GM23338 (cell line): ENCODE measurements around the gene HIVEP3. TPM values are rescaled to one million over a fixed set of nuclear protein-coding genes. Genes with fewer than 3 reads are reported as not detected.

Experiments
- ATAC-seq: fragments of 200-7000 bp; cut with Tn5 transposase; 3 replicates; pipeline ENCODE4 v1.9.1; 2020
- DNase-seq: peaks from one replicate; pipeline ENCODE4 v3.0.0-alpha.2; 2015; ENCODE audit warnings: low spot score
- H2AFZ ChIP-seq: fragments of 200-600 bp; sonication (generic); 2 replicates; pipeline ENCODE4 v1.8.0; 2016; ENCODE audit warnings: antibody characterized with exemption, mild to moderate bottlenecking, moderate library complexity
- H3F3A ChIP-seq: fragments of 200-600 bp; sonication (generic); replicated peaks from 2 replicates; pipeline ENCODE4 v1.8.0; 2017; ENCODE audit warnings: antibody characterized with exemption, mixed run types, low read depth
- H3K27ac ChIP-seq: fragments of 200-600 bp; sonication (generic); 2 replicates; pipeline ENCODE4 v1.6.1; 2016; ENCODE audit warnings: low read depth
- H3K27me3 ChIP-seq: fragments of 200-600 bp; sonication (generic); 2 replicates; pipeline ENCODE4 v1.8.0; 2016; ENCODE audit warnings: mild to moderate bottlenecking, mixed run types, moderate library complexity; ENCODE audit not compliant: insufficient read depth
- H3K36me3 ChIP-seq: fragments of 200-600 bp; sonication (generic); 2 replicates; pipeline ENCODE4 v1.8.0; 2016; ENCODE audit warnings: mild to moderate bottlenecking; ENCODE audit not compliant: insufficient read depth
- H3K4me1 ChIP-seq: fragments of 200-600 bp; sonication (generic); 2 replicates; pipeline ENCODE4 v1.8.0; 2016; ENCODE audit warnings: mild to moderate bottlenecking, moderate library complexity; ENCODE audit not compliant: insufficient read depth
- H3K4me2 ChIP-seq: fragments of 200-600 bp; sonication (generic); 2 replicates; pipeline ENCODE4 v1.7.1; 2017; ENCODE audit warnings: mixed run types
- H3K4me3 ChIP-seq: fragments of 200-600 bp; sonication (generic); 2 replicates; pipeline ENCODE4 v1.6.1; 2016; ENCODE audit warnings: mixed run types
- H3K79me2 ChIP-seq: fragments of 200-600 bp; sonication (generic); replicated peaks from 2 replicates; pipeline ENCODE4 v1.8.0; 2017; ENCODE audit warnings: mild to moderate bottlenecking; ENCODE audit not compliant: insufficient read depth
- H3K9me2 ChIP-seq: fragments of 200-600 bp; sonication (generic); 2 replicates; pipeline ENCODE4 v1.8.0; 2017; ENCODE audit not compliant: insufficient read depth
- H4K20me1 ChIP-seq: fragments of 200-600 bp; sonication (generic); replicated peaks from 2 replicates; pipeline ENCODE4 v1.8.0; 2017; ENCODE audit warnings: mild to moderate bottlenecking; ENCODE audit not compliant: insufficient read depth
- H3K27ac Mint-ChIP-seq: 2 replicates; pipeline ENCODE4 v1.8.0; 2020; ENCODE audit warnings: inconsistent platforms, mild to moderate bottlenecking, moderate library complexity, mixed read lengths
- H3K27me3 Mint-ChIP-seq: 3 replicates; pipeline ENCODE4 v1.8.0; 2022; ENCODE audit warnings: low read depth, mild to moderate bottlenecking, moderate library complexity, mixed read lengths, inconsistent platforms; ENCODE audit not compliant: insufficient read depth, poor library complexity
- H3K36me3 Mint-ChIP-seq: 3 replicates; pipeline ENCODE4 v1.8.0; 2021; ENCODE audit warnings: low read depth, mild to moderate bottlenecking, inconsistent platforms, moderate library complexity, mixed read lengths
- H3K4me1 Mint-ChIP-seq: 3 replicates; pipeline ENCODE4 v1.8.0; 2020; ENCODE audit warnings: mild to moderate bottlenecking, inconsistent platforms, mixed read lengths
- H3K4me3 Mint-ChIP-seq: 3 replicates; pipeline ENCODE4 v1.8.0; 2021; ENCODE audit warnings: moderate library complexity, mild to moderate bottlenecking, inconsistent platforms, mixed read lengths
- H3K9me3 Mint-ChIP-seq: 3 replicates; pipeline ENCODE4 v1.8.0; 2020; ENCODE audit warnings: moderate library complexity, mild to moderate bottlenecking, inconsistent platforms, mixed read lengths
- CREB1 ChIP-seq: fragments of 250-450 bp; sonication (Bioruptor Pico); IDR thresholded peaks from 2 replicates; pipeline ENCODE4 v1.5.0; 2020; ENCODE audit warnings: low read depth, mild to moderate bottlenecking, moderate library complexity
- CTCF ChIP-seq, 2 experiments: fragments of 200-600 bp in 1 of 2; sonication (generic) in 1 of 2; conservative IDR thresholded peaks; 2 replicates each; pipeline versions ENCODE4 v1.5.1 to v1.6.1; 2016 to 2017; ENCODE audit warnings: antibody characterized with exemption in 2 of 2, low read depth in 2 of 2, mild to moderate bottlenecking in 2 of 2, moderate library complexity in 1 of 2
- ETS1 ChIP-seq: IDR thresholded peaks from 2 replicates; pipeline ENCODE4 v1.6.1; 2016; ENCODE audit warnings: antibody characterized with exemption
- EZH2 ChIP-seq: fragments of 200-600 bp; sonication (generic); IDR thresholded peaks from one replicate; pipeline ENCODE4 v1.8.0; 2017; ENCODE audit warnings: antibody characterized with exemption, mild to moderate bottlenecking, low read depth; ENCODE audit not compliant: unreplicated experiment
- EZH2phosphoT487 ChIP-seq: fragments of 200-600 bp; sonication (generic); IDR thresholded peaks from one replicate; pipeline ENCODE4 v1.8.1; 2018; ENCODE audit warnings: antibody characterized with exemption; ENCODE audit not compliant: unreplicated experiment
- JUNB ChIP-seq: IDR thresholded peaks from one replicate; pipeline ENCODE4 v1.6.1; 2016; ENCODE audit warnings: antibody characterized with exemption; ENCODE audit not compliant: unreplicated experiment
- NANOG ChIP-seq: IDR thresholded peaks from 2 replicates; pipeline ENCODE4 v1.6.1; 2016; ENCODE audit warnings: antibody characterized with exemption, borderline replicate concordance
- POLR2AphosphoS5 ChIP-seq: IDR thresholded peaks from 2 replicates; pipeline ENCODE4 v1.6.1; 2016; ENCODE audit warnings: antibody characterized with exemption, low read depth
- REST ChIP-seq: IDR thresholded peaks from one replicate; pipeline ENCODE4 v1.6.1; 2018; ENCODE audit warnings: antibody characterized with exemption; ENCODE audit not compliant: unreplicated experiment
- STAT1 ChIP-seq: IDR thresholded peaks from one replicate; pipeline ENCODE4 v1.6.1; 2016; ENCODE audit warnings: antibody characterized with exemption; ENCODE audit not compliant: unreplicated experiment
- ZNF114 ChIP-seq: fragments of 250-450 bp; sonication (Bioruptor Pico); IDR thresholded peaks from 2 replicates; pipeline ENCODE4 v1.5.0; 2020; ENCODE audit warnings: mild to moderate bottlenecking, moderate library complexity
- ZNF331 ChIP-seq: fragments of 250-450 bp; sonication (Bioruptor Pico); IDR thresholded peaks from 2 replicates; pipeline ENCODE4 v1.5.0; 2020; ENCODE audit warnings: low read depth, mild to moderate bottlenecking, moderate library complexity
- ZNF462 ChIP-seq: fragments of 250-450 bp; sonication (Bioruptor Pico); IDR thresholded peaks from 2 replicates; pipeline ENCODE4 v1.5.0; 2020; ENCODE audit warnings: mild to moderate bottlenecking, moderate library complexity
- polyA plus RNA-seq: library from polyadenylated mRNA; unstranded; fragments of >200 nt; fragmentation: Nextera tagmentation; extraction: Ambion mirVana; gene quantifications from 2 replicates; pipeline ENCODE4 v1.2.1, GENCODE V29; 2016
- total RNA-seq: library from RNA; depleted of rRNA; stranded (reverse); fragments of >200 nt; shearing (Covaris generic); gene quantifications from 2 replicates; pipeline ENCODE4 v1.2.3, GENCODE V29; 2014

The HIVEP3 gene
- total and polyA plus RNA-seq, 2 experiments from 2014 or later, result 0.14 to 0.24 TPM

GRCh38 chr1:41629141-41629540 is 289.6 kb downstream of the HIVEP3 start:
- no peaks in the 10 kb centered on the region for H4K20me1 ChIP-seq
- H3K27me3 Mint-ChIP-seq, result peaks cover 2% of the 10 kb centered on the region
- no peak for DNase-seq
- H3K27me3 ChIP-seq, result no peaks in the 10 kb centered on the region
- H3K4me3 Mint-ChIP-seq, result no peak overlapping the region
- H3K9me2 ChIP-seq, result no peaks in the 10 kb centered on the region
- H3K79me2 ChIP-seq, result no peaks in the 10 kb centered on the region
- no peaks in the 10 kb centered on the region for H3K36me3 Mint-ChIP-seq
- H3K9me3 Mint-ChIP-seq, result no peaks in the 10 kb centered on the region
- H3K36me3 ChIP-seq, result no peaks in the 10 kb centered on the region
- no peak overlapping the region for H3K27ac ChIP-seq
- TF ChIP-seq STAT1, result no peak
- TF ChIP-seq EZH2phosphoT487, result no peak
- no peak for TF ChIP-seq ETS1
- TF ChIP-seq CTCF (conservative IDR thresholded peaks at IDR 0.05; ENCODE audit: low read depth in 2 of 2), result no peak
- TF ChIP-seq ZNF462 (CRISPR knock-in tag), result no peak
- no peak for TF ChIP-seq NANOG
- TF ChIP-seq JUNB, result no peak
- TF ChIP-seq POLR2AphosphoS5, result no peak
- no peak for TF ChIP-seq CREB1 (CRISPR knock-in tag)
- no peak for TF ChIP-seq EZH2
- no peak for TF ChIP-seq REST
- TF ChIP-seq ZNF331 (CRISPR knock-in tag), result no peak
- no peak for TF ChIP-seq ZNF114
- H2AFZ ChIP-seq, result no peak overlapping the region
- H3K4me1 Mint-ChIP-seq, result peaks cover 3% of the 10 kb centered on the region; the same call in 2 of the 3 replicates
- no peaks in the 10 kb centered on the region for H3F3A ChIP-seq
- no peak overlapping the region for H3K4me2 ChIP-seq
- no peak overlapping the region for H3K4me3 ChIP-seq
- no peak overlapping the region for H3K27ac Mint-ChIP-seq
- H3K4me1 ChIP-seq, result no peaks in the 10 kb centered on the region
- no peak for ATAC-seq
